SK-N-MC (cell line): ENCODE measurements around the gene LIMS2.

Experiments used
- EZH2 ChIP-seq: fragments of 200-600 bp; sonication (generic); IDR thresholded peaks from one replicate; pipeline ENCODE4 v1.6.1; 2017; ENCODE audit warnings: antibody characterized with exemption
- POLR2AphosphoS5 ChIP-seq: IDR thresholded peaks from 2 replicates; pipeline ENCODE4 v1.6.1; 2012; ENCODE audit warnings: mild to moderate bottlenecking, low read depth, low read length, borderline replicate concordance

DNA sequence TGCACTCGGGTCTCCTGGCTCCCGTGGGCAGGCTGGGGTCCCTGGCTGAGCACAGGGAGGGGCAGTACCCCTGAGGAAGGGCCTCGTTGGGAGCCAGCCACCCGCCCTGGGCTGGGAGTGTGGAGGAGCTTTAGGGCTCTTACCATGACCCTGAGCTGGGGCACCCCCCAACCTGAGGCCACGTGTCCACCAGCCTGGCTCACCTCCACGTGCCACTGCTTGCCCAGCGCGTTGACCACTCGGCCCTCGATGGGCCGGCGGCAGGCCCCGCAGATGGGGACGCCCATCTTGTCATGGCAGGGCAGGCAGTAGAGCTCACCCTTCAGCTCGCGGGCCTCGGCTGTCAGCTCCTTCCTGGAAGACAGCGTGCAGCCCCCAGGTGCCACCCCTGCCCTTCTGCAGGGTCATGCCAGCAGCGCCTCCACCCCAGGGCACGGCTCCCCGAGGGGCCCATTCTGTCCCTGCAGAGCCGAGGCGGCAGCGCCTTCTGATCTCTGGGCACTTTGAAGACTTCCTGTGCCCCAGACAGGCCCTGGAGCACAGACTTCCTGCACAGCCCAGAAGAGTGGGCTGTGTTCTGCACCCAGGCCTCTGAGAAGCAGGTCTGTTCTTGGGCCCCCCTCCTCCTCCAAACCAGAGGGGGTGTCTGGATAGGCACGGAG is 33.4 kb downstream of the LIMS2 start:
- 0 out of 2 replicates have a peak, but pooled peaks have one; percentile 15 for TF ChIP-seq POLR2AphosphoS5
- no peak for TF ChIP-seq EZH2
